ENCODE data around the gene ISX. TPM values are rescaled to one million over a fixed set of nuclear protein-coding genes. Genes with fewer than 3 reads are reported as not detected.

The ISX gene
- polyA plus RNA-seq, 2 of the 4 experiments (the other 2 are of a cell fraction) = not detected

- DNase-seq (ENCODE audit: low read depth in 1 of 2, low spot score in 1 of 2) (no peak), ATAC-seq (no peak), FAIRE-seq (no peak)
- TF ChIP-seq ZSCAN20 (CRISPR knock-in tag; IDR thresholded peaks at IDR 0.05) (no peak), HMGXB4 (CRISPR knock-in tag; IDR thresholded peaks at IDR 0.05; ENCODE audit: borderline replicate concordance) (no peak), REST (IDR thresholded peaks at IDR 0.05) (no peak), HEYL (CRISPR knock-in tag; IDR thresholded peaks at IDR 0.05) (no peak), USF2 (IDR thresholded peaks at IDR 0.05) (no peak), KDM1A (IDR thresholded peaks at IDR 0.05; ENCODE audit: low read depth) (no peak), RCOR1 (IDR thresholded peaks at IDR 0.05; ENCODE audit: low read depth, low read length) (no peak), ZFP36 (IDR thresholded peaks at IDR 0.05; ENCODE audit: borderline replicate concordance, partially characterized antibody) (no peak), GATA3 (IDR thresholded peaks at IDR 0.05; ENCODE audit: borderline replicate concordance) (no peak), EP300 (IDR thresholded peaks at IDR 0.05) (no peak), POLR2AphosphoS2 (conservative IDR thresholded peaks at IDR 0.05; ENCODE audit: low read length) (no peak), JUN (IDR thresholded peaks at IDR 0.05) (no peak), NFE2L2 (conservative IDR thresholded peaks at IDR 0.05; ENCODE audit: low read length) (no peak), NR3C1 (IDR thresholded peaks at IDR 0.05) (no peak), CBX2 (IDR thresholded peaks at IDR 0.05; ENCODE audit: borderline replicate concordance, low read depth) (no peak), PHF8 (IDR thresholded peaks at IDR 0.05; ENCODE audit: borderline replicate concordance, low read depth) (no peak), HOXA7 (CRISPR knock-in tag; IDR thresholded peaks at IDR 0.05) (no peak), FOSB (CRISPR knock-in tag; IDR thresholded peaks at IDR 0.05) (no peak), NPAS2 (CRISPR knock-in tag; IDR thresholded peaks at IDR 0.05; ENCODE audit: borderline replicate concordance) (no peak)
- no peak overlapping the region for H3K4me2 ChIP-seq
- no peak overlapping the region for H3K27ac ChIP-seq
- no peaks in the 10 kb centered on the region for H3K9me3 ChIP-seq
- H3K4me3 ChIP-seq = no peak overlapping the region
- POLR2A ChIA-PET = no interaction called here
- CTCF ChIA-PET = interaction anchor here (1.2 to 2.0 kb wide), 6 partner anchors 9 to 112 kb away, joined by 3 to 7 read pairs (median 4); no protein-coding TSS in a partner anchor
- 47% methylated on average over 5 of the region's 5 CpGs for WGBS (ENCODE audit: missing lambda C conversion rate)
- H3K4me1 ChIP-seq = no peaks in the 10 kb centered on the region
These were observed 21.2 kb upstream of the ISX start for GRCh38 chr22:35044607-35045390.

- Histone ChIP-seq H3K9me3 (no peaks in the 10 kb centered on the region), H3K4me1 (no peaks in the 10 kb centered on the region), H3K27ac (no peak overlapping the region), H3K4me3 (no peak overlapping the region), H3K4me2 (no peak overlapping the region)
- POLR2A ChIA-PET = no interaction called here
- FAIRE-seq (no peak), DNase-seq (ENCODE audit: low read depth in 1 of 2, low spot score in 1 of 2) (no peak), ATAC-seq (no peak)
- CTCF ChIA-PET = interaction anchor here (1.2 to 1.5 kb wide), 3 partner anchors 12 to 186 kb away, joined by 3 to 7 read pairs (median 3); no protein-coding TSS in a partner anchor
- WGBS (ENCODE audit: missing lambda C conversion rate) = 26% methylated on average over 9 of the region's 9 CpGs
- TF ChIP-seq HOXB13 (CRISPR knock-in tag; IDR thresholded peaks at IDR 0.05; ENCODE audit: low read depth) (no peak), CBX2 (IDR thresholded peaks at IDR 0.05; ENCODE audit: borderline replicate concordance, low read depth) (no peak), KDM5A (IDR thresholded peaks at IDR 0.05) (no peak), ZNF302 (CRISPR knock-in tag; IDR thresholded peaks at IDR 0.05) (no peak), HEYL (CRISPR knock-in tag; IDR thresholded peaks at IDR 0.05) (no peak), PHF8 (IDR thresholded peaks at IDR 0.05; ENCODE audit: borderline replicate concordance, low read depth) (no peak), JUN (IDR thresholded peaks at IDR 0.05) (no peak), ESRRA (IDR thresholded peaks at IDR 0.05; ENCODE audit: borderline replicate concordance, low read length) (no peak), RCOR1 (IDR thresholded peaks at IDR 0.05; ENCODE audit: low read depth, low read length) (no peak), JUNB (IDR thresholded peaks at IDR 0.05) (no peak), HMGXB4 (CRISPR knock-in tag; IDR thresholded peaks at IDR 0.05; ENCODE audit: borderline replicate concordance) (no peak), NFE2L2 (conservative IDR thresholded peaks at IDR 0.05; ENCODE audit: low read length) (no peak), FOSL2 (IDR thresholded peaks at IDR 0.05) (no peak), FOSL2 (CRISPR knock-in tag; IDR thresholded peaks at IDR 0.05) (no peak)
- TF ChIP-seq, protein P1, sequence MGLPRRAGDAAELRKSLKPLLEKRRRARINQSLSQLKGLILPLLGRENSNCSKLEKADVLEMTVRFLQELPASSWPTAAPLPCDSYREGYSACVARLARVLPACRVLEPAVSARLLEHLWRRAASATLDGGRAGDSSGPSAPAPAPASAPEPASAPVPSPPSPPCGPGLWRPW (IDR thresholded peaks at IDR 0.05) = no peak
These were observed 20.5 kb upstream of the ISX start for GRCh38 chr22:35045451-35045850.
